ENCODE data around the gene TUBG1. TPM values are rescaled to one million over a fixed set of nuclear protein-coding genes. Genes with fewer than 3 reads are reported as not detected.

The TUBG1 gene
- total and polyA plus RNA-seq, 10 donors, result 9.5 to 33.8 (median 22.9) TPM

- 71 to 81% (median 76%) methylated on average over 6 of the region's 7 CpGs for WGBS, 5 donors
- Histone ChIP-seq H3K4me1 (no peaks in the 10 kb centered on the region), H3K27ac (no peak overlapping the region), H3K36me3 (no peaks in the 10 kb centered on the region), H3K4me3 (no peak overlapping the region), H3K27me3 (replicated peaks in 1 of 7) (peaks cover 0 to 19% (median 0%) of the 10 kb centered on the region in 7 donors), H3K9me3 (no peaks in the 10 kb centered on the region)
- intact Hi-C loops (cut with DNase I; ENCODE audit: low total_unique reads), result no loop called here
- DNase-seq, result no peak
- TF ChIP-seq POLR2A (IDR thresholded peaks at IDR 0.05) (no peak), CTCF (IDR thresholded peaks at IDR 0.05 in 8 of 11, conservative IDR thresholded peaks at IDR 0.05 in 3 of 11) (no peak), POLR2AphosphoS5 (IDR thresholded peaks at IDR 0.05) (no peak)
These were observed 30.1 kb downstream of the TUBG1 start for GRCh38 chr17:42639525-42640113.

DNA sequence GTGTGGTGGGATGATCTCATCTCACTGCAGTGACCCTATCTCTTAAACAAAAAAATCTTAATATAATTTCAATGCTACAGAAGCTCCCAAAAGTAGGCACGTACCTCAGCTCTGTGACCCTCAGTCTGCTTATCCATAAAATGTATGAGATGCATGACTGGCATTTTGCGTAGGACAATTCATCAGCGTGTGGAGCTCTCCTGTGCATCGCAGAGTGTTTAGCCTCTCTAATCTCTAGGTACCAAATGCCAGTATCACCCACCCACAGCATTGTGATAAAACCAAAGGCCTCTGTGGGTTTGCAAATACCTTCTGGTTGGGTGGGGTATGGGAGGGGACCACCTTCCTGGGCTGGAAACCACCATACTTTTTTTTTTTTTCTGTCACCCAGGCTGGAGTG lies 30.6 kb downstream of the TUBG1 start:
- 78 to 94% (median 90%) methylated on average over 4 of the region's 4 CpGs for WGBS, 5 donors
- intact Hi-C loops (cut with DNase I; ENCODE audit: low total_unique reads), result no loop called here
- Histone ChIP-seq H3K9me3 (no peaks in the 10 kb centered on the region), H3K27me3 (replicated peaks in 1 of 7) (peaks cover 0 to 19% (median 0%) of the 10 kb centered on the region in 7 donors), H3K4me1 (no peaks in the 10 kb centered on the region), H3K36me3 (no peaks in the 10 kb centered on the region), H3K4me3 (no peak overlapping the region), H3K27ac (no peak overlapping the region)
- TF ChIP-seq POLR2AphosphoS5 (IDR thresholded peaks at IDR 0.05), result no peak
- TF ChIP-seq POLR2A (IDR thresholded peaks at IDR 0.05), result no peak
- TF ChIP-seq CTCF (IDR thresholded peaks at IDR 0.05 in 8 of 11, conservative IDR thresholded peaks at IDR 0.05 in 3 of 11), result no peak
- DNase-seq, result no peak

DNA sequence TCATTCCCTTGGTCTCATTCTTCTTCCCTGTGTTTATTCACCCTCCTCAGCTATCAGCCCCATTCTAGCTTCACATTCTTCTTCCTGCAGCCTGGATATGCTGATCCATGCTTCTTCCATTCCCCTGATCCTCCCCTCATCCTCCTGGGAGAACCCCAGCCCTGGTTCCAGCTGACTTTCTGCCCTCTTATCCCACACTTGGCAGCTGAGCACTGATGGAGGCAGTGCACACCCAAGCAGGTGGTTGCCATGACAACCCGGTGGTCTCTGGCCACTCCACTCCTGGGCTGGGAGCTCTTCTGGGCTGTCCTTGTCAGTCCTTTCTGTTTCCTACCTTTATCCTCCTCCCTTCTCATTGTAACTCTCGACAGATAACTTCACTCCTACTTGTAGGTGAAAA lies 32.9 kb downstream of the TUBG1 start:
- Histone ChIP-seq H3K27me3 (replicated peaks in 1 of 7) (peaks cover 0 to 19% (median 0%) of the 10 kb centered on the region in 7 donors), H3K27ac (no peak overlapping the region), H3K4me3 (no peak overlapping the region), H3K9me3 (no peaks in the 10 kb centered on the region), H3K4me1 (no peaks in the 10 kb centered on the region), H3K36me3 (no peaks in the 10 kb centered on the region)
- intact Hi-C loops (cut with DNase I; ENCODE audit: low total_unique reads), result no loop called here
- no peak for DNase-seq
- TF ChIP-seq POLR2AphosphoS5 (IDR thresholded peaks at IDR 0.05) (no peak), CTCF (IDR thresholded peaks at IDR 0.05 in 8 of 11, conservative IDR thresholded peaks at IDR 0.05 in 3 of 11) (no peak), POLR2A (IDR thresholded peaks at IDR 0.05) (no peak)
- 27 to 39% (median 32%) methylated on average over 2 of the region's 2 CpGs for WGBS, 5 donors

GRCh38 chr17:42647778-42648177 lies 38.3 kb downstream of the TUBG1 start:
- 59 to 71% (median 66%) methylated on average over 5 of the region's 5 CpGs for whole genome bisulfite sequencing, 5 donors
- Histone ChIP-seq H3K4me3 (no peak overlapping the region), H3K27me3 (replicated peaks in 1 of 7) (peaks cover 0 to 17% (median 0%) of the 10 kb centered on the region in 7 donors), H3K27ac (no peak overlapping the region), H3K36me3 (no peaks in the 10 kb centered on the region), H3K9me3 (no peaks in the 10 kb centered on the region), H3K4me1 (no peaks in the 10 kb centered on the region)
- TF ChIP-seq POLR2AphosphoS5 (IDR thresholded peaks at IDR 0.05), result no peak
- no peak for TF ChIP-seq POLR2A (IDR thresholded peaks at IDR 0.05)
- TF ChIP-seq CTCF (IDR thresholded peaks at IDR 0.05 in 8 of 11, conservative IDR thresholded peaks at IDR 0.05 in 3 of 11), result no peak
- intact Hi-C loops (cut with DNase I; ENCODE audit: low total_unique reads), result no loop called here
- no peak for DNase-seq

Data from spleen (tissue), 11 donors.